H1 (cell line): Measurements from ENCODE around the gene ZNF346. TPM values are rescaled to one million over a fixed set of nuclear protein-coding genes. Genes with fewer than 3 reads are reported as not detected.

Experiments used
- ASH2L ChIP-seq: fragments of 200-600, 300-600 bp; sonication (generic); IDR thresholded peaks from one replicate; pipeline ENCODE4 v1.7.1; 2017; ENCODE audit warnings: low read length
- ATF2 ChIP-seq: IDR thresholded peaks from 2 replicates; pipeline ENCODE4 v1.6.1; 2012; ENCODE audit warnings: low read length, inconsistent platforms
- CEBPB ChIP-seq: IDR thresholded peaks from 2 replicates; pipeline ENCODE4 v1.6.1; 2012; ENCODE audit warnings: low read depth, low read length
- CHD7 ChIP-seq: fragments of 300-600 bp; sonication (generic); IDR thresholded peaks from 2 replicates; pipeline ENCODE4 v1.7.1; 2012; ENCODE audit warnings: low read length, moderate library complexity, mild to moderate bottlenecking, inconsistent platforms; ENCODE audit not compliant: insufficient replicate concordance
- EZH2 ChIP-seq: fragments of 200-600 bp; sonication (generic); IDR thresholded peaks from 2 replicates; pipeline ENCODE4 v1.7.1; 2012; ENCODE audit warnings: low read depth, mild to moderate bottlenecking, moderate library complexity, low read length, inconsistent platforms; ENCODE audit not compliant: severe bottlenecking
- TAF1 ChIP-seq: IDR thresholded peaks from 2 replicates; pipeline ENCODE4 v1.6.1; 2011; ENCODE audit warnings: mild to moderate bottlenecking, low read depth, low read length
- TBP ChIP-seq: IDR thresholded peaks from 2 replicates; pipeline ENCODE4 v1.6.1; 2011; ENCODE audit warnings: low read depth, low read length, improper control_type of control experiment
- polyA plus RNA-seq, 7 experiments: library from polyadenylated mRNA; depleted of rRNA in 3 of 7; stranded (reverse) in 5 of 7; unstranded in 2 of 7; fragments of >200 nt in 5 of 7; fragments of 200-250 nt in 2 of 7; gene quantifications; 1 replicate in 5 of 7; 2 replicates in 1 of 7; 4 replicates in 1 of 7; pipeline versions ENCODE4 v1.2.1 to v1.2.3, GENCODE V29; 2011 to 2013; ENCODE audit warnings: missing spikeins in 2 of 7, mixed read lengths in 2 of 7
- total RNA-seq: library from RNA; stranded (reverse); fragmentation: NEBNext Ultra II Directional; extraction: Animal tissue kit (Norgen Biotek cat#: 25700); gene quantifications from 2 replicates; pipeline ENCODE4 v1.2.1, GENCODE V29; 2021

The ZNF346 gene
- total and polyA plus RNA-seq, 2 of the 8 experiments (the other 6 are each of a cell fraction or from before 2014, with no cell fraction given) = 19.9 to 20.8 TPM

- TF ChIP-seq CHD7 (no peak), TAF1 (no peak), ATF2 (no peak), ASH2L (no peak), EZH2 (no peak), TBP (no peak), CEBPB (no peak)
These were observed 69.9 kb downstream of the ZNF346 start (continued) for GRCh38 chr5:177092178-177093081.
